ENCODE results near the gene HECW1. TPM values are rescaled to one million over a fixed set of nuclear protein-coding genes. Genes with fewer than 3 reads are reported as not detected.
"Not testable (repeated sequence)": the region's sequence is repeated elsewhere in the genome, so short reads cannot be mapped to it uniquely, and the experiment has no call there.

The HECW1 gene
- total RNA-seq, 2 donors from 2014 or later: 0.24 TPM; not detected in 1

DNA sequence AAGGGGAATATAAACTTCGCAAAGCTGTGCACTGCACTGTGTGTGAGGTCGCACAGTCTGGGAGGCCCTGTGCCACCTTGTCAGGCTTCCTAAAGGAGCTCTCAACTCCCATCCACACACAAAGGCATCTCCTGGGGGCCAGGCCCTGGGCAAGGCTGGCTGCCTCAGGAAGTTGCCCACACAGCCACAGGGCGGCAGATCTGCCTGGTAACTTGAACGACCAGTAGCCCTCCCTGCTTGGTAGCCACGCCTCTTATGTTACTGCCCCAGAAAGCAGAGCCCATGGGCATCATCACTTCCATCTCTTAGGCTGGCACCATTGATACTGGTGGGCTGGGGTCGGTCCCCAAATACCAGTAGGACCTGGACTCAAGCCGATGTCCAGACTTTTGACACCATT is 82.8 kb downstream of the HECW1 start:
- intact Hi-C loops (cut with DNase I): no loop called here
- no peak for DNase-seq (ENCODE audit: low spot score)

DNA sequence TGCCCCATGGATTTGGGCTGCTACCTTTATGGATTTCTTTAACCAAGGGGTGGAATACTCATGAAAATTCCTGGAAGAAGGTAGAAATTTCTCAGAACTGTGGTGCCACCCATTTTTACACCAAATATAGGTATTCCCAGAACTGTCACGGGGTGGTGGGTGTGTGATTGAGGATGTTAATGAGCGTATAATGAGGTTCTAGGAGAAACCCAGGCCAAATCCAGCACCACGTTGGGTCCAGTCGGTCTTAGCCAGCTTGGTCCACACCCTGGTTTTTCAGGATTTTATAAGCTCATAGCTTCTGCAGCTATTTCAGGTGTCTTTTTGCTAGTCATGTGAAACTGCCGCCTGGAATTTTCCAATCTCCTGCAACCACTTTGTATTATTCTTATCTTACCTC is 83.3 kb downstream of the HECW1 start:
- intact Hi-C loops (cut with DNase I): no loop called here
- no peak for DNase-seq (ENCODE audit: low spot score)

DNA sequence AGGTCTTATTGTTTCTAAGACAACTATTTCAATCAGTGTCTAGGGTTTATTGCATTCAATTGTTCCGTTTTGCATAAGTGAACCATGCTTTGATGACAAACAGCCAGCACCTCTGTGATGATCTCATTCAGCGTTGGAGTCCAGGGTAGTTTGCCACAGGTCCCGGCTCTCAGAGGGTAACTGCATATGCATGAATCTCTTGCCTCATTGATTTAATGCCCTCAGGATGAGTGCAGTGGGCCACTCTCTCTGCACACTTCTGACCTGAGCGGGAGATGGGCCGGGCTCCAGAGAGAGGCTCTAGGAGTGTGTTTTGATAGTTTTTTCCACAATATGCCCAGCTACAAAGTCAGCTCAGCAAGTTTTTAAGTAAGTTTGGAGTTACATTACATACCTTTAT is 83.9 kb downstream of the HECW1 start:
- intact Hi-C loops (cut with DNase I): no loop called here
- DNase-seq (ENCODE audit: low spot score): no peak

DNA sequence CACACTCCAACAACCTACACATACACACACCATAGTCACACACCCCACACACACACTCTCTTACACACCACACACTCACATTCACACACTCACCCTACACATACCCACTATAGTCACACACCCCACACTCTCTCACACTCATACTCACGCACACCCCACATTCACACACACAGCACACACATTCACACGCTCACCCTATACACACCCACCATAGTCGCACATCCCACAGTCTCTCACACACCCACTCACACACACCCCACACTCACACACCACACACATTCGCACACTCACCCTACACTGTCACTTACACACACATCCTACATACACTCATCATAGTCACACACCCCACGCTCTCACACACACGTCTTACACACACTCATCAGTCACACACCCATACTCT is 85.6 kb downstream of the HECW1 start:
- intact Hi-C loops (cut with DNase I): no loop called here
- DNase-seq (ENCODE audit: low spot score): no peak

DNA sequence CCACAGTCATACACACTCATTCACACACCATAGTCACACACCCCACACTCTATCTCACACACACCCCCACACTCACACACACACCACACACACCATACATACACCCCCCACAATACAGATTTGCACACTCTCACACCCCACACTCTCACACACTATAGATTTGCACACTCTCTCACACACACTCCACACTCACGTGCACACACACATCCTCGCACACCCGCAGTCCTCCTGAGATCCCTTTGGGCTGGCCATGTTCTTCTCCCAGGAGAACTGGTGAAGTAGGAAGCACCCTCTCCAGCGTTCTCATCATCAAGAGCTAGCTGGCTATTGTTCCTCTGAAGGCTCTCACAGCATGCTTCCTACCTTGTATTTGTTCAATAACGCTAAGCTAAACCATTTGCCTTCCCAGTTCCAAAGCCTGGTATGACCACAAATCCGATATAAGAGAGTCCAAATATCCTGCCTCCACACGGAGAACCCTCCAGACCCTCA is 86.2 kb downstream of the HECW1 start:
- intact Hi-C loops (cut with DNase I): no loop called here
- DNase-seq (ENCODE audit: low spot score): no peak

DNA sequence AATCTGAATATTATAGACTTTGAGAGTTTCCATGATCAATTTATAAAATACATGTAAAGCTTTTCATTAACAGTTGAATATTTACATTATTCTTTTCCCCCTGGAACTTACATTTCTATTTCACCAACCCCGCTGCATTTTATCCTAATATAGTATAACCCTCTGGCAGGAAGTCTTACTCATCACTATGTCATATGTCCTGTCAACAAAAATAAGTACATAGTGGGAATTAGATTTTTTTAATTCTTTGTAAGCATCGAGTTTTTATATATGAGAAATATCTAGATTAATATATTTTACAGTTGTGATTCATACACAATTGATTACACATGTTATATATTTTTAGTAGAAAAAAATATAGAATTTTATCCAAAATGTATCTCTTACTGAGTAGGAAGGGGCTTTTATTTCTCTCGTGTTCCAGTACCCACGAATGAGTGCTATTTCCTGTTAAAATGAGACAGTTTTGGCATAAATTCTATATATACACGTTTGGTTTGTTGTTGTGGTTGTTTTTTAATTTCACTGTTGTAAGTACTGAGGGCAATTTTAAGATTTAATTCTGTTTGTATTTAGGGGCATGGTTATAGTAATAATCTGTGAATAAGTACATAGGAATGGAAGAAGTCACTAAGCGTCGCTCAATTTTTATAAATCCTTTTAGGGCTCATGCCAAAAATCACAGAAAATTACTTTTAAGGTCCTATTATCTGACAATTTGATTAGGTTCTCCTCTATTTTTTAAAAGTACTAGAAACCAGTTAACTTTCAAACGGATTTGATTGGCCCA is 87.1 kb downstream of the HECW1 start:
- intact Hi-C loops (cut with DNase I): no loop called here
- DNase-seq (ENCODE audit: low spot score): no peak

DNA sequence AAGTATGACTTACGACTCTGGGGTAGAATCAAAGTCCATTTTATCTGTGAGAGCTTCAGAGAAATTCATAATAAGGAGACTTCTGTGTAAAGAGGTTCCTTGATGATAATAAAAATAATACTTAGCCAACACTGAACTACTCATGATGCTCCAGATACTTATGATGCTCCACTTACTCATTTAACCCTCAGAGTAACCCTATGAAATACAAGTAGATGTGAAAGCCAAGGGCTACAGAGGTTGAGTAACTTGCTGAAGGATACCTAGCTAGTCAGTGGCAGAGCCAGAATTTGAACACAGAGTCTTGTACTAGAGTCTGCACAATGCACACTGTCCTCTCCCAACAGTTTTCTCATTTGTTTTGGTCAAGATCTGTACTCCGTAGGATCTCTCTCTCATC is 89.5 kb downstream of the HECW1 start:
- intact Hi-C loops (cut with DNase I): no loop called here
- no peak for DNase-seq (ENCODE audit: low spot score)

DNA sequence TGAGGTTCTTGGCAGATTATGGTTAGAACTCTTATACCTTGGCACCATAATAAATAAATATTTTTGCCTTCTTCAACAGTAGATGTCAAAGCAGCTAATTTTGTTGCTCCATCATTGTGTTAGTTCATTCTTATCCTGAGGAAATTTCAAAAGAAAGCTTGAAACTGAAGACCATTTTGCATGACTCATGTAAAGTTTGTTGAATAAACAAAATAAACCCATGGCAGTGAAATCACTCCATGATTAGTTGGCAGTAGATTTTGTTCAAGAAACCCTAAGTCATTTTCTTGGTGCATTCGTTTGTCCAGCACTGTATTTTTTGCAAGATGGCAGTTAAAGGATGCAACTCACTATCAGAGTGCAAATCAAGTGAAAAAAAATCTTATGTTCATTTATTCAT is 91.6 kb downstream of the HECW1 start:
- intact Hi-C loops (cut with DNase I): no loop called here

DNA sequence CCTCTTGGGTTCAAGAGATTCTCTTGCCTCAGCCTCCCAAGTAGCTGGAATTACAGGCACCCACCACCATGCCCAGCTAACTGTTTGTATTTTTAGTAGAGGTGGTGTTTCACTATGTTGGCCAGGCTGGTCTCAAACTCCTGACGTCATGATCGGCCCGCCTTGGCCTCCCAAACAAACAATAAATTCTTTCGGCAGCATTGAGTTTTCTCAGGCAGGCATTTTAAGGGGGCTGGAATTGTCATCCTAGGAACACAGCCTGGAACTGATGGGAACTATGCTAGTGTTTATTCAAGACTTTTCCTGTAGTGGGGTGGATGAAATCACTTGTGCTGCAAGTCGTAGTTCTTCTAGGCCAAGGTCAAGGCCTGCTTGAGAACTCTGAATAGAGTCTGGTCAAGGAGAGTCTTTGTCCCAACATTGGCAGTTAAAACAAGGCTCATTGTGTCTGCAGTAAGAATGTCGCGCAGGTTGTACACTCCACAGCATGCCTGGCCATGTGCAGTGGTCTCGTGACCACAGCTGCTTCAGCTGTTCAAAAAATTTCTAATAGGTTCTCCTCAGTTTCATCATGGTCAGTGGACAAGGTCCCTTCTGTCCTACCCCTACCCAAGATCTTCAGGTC is 92.8 kb downstream of the HECW1 start:
- no peak for DNase-seq (ENCODE audit: low spot score)
- intact Hi-C loops (cut with DNase I): no loop called here

More for the DNA sequence above, 91.6 kb downstream of the HECW1 start:
- DNase-seq (ENCODE audit: low spot score): no peak

DNA sequence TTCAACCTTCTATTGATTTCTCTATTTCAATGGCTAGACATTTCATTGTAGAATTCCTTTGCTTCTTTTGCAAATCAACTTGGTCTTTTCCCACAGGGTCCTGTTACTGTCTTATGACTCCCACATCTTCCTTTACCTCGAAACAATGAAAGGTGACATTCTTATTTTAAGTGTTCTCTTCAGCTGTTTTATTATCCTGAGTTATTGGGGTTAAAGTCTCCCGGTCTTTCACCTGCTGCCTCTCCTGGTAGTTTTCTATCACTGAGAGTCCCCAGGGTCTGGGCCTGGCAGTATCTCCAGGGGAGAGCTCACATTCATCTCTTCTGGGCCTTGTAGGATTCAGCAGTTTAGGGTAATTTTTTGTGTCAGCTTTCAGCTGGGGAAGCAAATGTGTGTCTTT is 95.8 kb downstream of the HECW1 start:
- DNase-seq (ENCODE audit: low spot score): no peak
- intact Hi-C loops (cut with DNase I): no loop called here

DNA sequence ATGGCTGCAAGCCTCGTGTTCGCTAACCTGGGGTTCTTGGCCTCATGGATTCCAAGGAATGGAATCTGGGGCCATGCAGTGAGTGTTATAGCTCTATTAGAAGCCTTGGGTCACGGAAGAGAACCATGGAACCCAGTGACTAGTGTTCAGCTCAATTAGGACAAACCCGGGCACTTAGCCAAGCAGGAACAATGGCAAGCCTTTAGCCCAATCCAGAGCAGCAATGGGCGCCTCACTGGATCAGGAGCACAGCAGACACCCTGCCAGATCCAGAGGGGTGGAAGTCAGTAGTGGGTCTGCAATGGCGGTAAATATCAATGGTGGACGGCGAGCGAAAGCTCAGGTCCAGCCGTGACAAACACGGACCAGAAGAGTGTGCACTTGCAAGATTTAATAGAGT is 98.1 kb downstream of the HECW1 start:
- intact Hi-C loops (cut with DNase I); DNase-seq (ENCODE audit: low spot score): not testable (repeated sequence)

DNA sequence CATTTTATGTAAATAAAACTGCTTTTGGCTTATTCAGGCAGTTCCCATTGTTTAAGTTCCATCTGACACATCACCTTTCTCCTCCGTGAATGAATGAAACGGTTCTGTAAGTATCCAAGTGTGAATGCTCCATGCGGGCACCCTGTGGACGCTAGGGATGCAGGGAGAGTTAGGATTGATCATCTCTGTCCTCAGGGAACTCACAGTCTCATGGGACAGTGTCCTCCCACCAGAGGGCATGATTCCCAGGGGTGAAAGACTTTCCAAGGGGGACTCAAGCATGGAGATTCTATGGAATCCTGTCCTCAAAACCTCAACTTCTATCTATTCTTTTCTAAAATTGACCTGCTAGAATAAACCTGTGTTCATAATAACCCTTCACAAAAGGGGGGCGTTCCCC is 98.8 kb downstream of the HECW1 start:
- no peak for DNase-seq (ENCODE audit: low spot score)
- intact Hi-C loops (cut with DNase I): no loop called here

DNA sequence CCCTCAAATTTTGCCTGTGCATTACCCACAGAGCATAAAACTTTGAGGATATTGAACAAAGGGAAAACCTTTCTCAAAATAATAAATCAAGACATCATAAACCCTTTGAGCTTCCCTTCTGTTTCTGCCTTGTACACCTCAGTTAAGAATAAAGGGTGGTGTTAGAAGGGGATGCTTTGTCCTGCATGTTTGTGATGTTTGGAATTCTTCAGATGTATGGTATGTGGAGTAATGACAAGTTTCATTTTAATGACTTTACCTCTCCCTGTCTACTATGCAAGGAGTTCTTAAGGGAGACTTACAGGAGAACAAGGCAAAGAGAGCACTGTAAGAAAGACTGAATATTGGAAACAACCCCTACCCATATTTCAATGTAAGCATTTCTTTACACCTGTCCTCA is 99.2 kb downstream of the HECW1 start:
- intact Hi-C loops (cut with DNase I): no loop called here
- DNase-seq (ENCODE audit: low spot score): no peak

DNA sequence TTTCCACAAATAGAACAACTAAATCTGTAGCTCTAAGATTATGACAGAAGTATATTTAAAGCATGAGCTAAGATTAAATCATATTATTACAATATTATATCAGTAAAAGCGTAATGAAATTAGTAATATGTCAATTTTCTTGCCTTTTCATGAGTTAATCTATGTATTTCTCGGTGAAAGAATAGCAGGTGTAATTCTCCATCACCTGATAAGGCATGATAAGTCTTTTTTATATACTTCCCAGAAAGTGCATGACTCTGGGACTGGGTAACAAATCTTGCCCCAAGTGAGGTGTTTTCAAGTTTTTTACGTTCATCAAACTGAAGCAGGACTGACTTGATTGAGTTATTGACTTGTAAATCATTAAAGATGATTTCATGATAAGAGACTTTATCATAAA is 100.5 kb downstream of the HECW1 start:
- intact Hi-C loops (cut with DNase I): no loop called here
- no peak for DNase-seq (ENCODE audit: low spot score)

DNA sequence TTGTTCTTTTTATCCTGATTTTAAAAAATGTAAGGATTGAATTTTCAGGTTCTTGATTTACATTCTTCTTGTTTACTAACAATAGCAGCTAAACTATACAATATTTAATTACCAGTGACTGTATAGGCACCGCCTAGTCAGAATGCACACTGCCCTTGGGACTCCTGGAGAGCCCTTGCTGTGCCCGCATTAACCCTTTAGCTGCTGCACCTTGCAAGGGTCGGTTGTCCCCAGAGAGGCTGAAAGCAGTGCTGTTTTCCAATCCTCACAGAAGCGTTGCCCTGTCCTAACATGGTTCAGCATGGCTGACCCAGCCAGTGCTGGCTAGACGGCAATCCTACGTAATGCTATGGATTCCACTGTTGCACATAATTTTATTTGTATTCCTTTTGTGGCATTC is 102.6 kb downstream of the HECW1 start:
- intact Hi-C loops (cut with DNase I): no loop called here
- no peak for DNase-seq (ENCODE audit: low spot score)

DNA sequence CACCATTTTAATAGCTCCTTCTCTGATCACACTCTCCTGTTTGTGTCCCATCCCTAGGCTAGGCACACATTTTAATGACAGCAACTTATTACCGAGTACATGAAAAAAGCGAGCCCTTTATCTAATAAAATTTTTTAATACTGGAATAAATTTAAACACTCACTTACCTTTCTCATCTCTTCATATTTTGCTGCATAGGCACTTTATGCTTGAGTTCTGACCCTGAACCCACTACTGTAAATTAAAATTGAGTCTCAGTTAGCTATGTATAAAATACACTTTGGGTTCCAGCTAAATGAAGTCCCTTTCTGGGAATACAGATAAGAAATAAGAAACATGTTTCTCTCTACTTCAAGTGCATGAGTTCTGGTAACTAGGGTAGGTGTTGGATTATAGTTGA is 104.6 kb downstream of the HECW1 start:
- intact Hi-C loops (cut with DNase I): no loop called here

DNA sequence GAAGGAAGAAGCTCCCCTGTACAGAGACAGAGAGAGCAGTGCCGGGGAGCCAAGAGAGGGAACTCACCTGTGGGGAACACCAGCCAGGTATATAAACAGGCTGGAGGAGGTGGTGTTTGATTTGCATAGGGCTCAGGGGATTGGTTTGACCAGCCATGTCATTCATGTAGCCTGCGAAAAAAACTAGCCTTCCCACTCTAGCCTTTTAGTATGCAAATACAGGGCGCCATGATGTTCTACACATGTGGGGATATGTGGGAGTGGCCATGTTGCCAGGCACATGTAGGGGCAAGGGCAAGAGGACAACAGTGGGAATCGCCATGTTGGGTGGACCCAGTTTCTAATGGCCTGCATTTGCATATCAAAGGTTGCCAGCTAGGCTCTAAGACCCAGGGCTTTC is 106.5 kb downstream of the HECW1 start:
- DNase-seq (ENCODE audit: low spot score); intact Hi-C loops (cut with DNase I): not testable (repeated sequence)

More for the DNA sequence above, 104.6 kb downstream of the HECW1 start:
- DNase-seq (ENCODE audit: low spot score): no peak

DNA sequence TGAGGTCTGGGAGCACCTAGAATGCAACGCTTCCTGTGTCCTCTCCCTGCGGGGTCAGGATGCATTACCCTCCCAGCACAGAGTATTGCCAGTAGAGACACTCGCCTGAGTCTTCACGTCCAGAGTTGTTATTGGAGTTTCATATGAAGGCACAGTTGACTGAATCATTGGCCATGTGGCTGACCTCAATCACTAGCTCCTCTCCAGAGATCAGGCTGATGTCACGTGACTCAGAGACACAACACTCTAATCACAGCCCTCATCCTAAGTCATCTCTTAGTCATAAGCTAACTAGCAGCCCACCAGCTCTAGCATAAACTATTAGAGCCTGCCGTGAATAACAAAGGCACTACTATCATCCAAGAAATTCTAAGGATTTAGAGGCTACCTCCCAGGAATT is 107.8 kb downstream of the HECW1 start:
- intact Hi-C loops (cut with DNase I): no loop called here
- no peak for DNase-seq (ENCODE audit: low spot score)

DNA sequence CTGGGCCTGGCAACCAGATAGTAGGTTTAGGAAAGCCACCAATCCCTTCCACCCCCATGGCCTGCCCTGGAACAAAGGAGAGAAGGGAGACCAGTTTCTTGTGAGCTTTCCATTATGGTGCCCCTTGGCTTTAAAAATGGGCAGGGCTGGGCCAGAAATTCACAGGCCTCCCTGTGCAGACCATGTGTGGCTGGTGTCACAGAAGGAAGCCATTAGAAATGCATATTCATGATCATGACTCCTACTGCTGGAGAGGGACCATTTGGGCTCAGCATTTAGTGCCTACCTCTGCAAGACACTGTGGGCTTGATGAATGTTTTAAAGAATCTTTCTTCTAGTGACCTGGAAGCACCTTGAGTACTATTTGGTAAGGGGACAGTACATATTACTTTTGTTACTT is 108.3 kb downstream of the HECW1 start:
- intact Hi-C loops (cut with DNase I): no loop called here
- DNase-seq (ENCODE audit: low spot score): no peak

DNA sequence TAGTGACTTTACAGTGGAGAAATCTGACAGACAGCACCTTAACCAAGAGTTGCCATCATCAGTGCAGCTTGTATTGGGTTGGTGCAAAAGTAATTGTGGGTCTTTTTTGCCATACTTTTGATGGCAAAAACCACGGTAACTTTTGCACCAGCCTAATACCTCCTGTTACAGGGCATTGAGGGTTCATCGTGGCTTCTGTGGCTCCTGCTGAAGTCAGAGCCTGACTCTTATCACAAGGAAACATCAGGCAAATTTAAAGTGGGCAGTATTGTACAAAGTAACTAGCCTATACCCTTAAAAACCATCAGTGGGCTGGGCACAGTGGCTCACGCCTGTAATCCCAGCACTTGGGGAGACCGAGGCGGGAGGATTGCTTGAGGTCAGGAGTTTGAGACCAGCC is 117.4 kb downstream of the HECW1 start:
- no peak for DNase-seq (ENCODE audit: low spot score)
- intact Hi-C loops (cut with DNase I): no loop called here

DNA sequence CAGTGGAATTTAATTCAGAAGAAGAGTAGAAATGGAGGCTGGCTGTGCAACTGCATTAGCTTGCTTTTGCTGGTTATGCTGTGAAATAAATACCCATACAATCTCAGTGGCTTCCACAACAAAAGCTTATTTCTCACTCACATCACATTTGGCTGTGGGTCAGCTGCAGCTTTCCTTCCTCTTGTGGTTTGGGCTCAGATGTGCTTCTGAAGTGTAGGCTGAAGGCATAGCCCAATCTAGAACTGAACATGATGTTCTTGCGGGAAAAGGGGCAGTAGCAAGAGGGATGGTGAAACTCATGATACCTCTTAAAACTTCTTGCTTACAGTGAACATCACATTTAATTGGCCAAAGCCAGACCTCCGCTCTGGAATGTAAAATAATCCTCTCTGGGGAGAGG is 119.9 kb downstream of the HECW1 start:
- no peak for DNase-seq (ENCODE audit: low spot score)

More for the DNA sequence above, 119.9 kb downstream of the HECW1 start:
- intact Hi-C loops (cut with DNase I): no loop called here
